Choroid plexus epithelial cell (primary cell): ENCODE data around the gene PRKACB.
"Not testable (repeated sequence)": the region's sequence is repeated elsewhere in the genome, so short reads cannot be mapped to it uniquely, and the experiment has no call there.

Experiments
- DNase-seq: peaks from one replicate; pipeline ENCODE4 v3.0.0-alpha.2; 2010; ENCODE audit warnings: low read depth
- H3K4me3 ChIP-seq: 2 replicates; pipeline ENCODE4 v1.5.1; 2011; ENCODE audit warnings: low read depth, mild to moderate bottlenecking, control low read depth, low read length, moderate library complexity
- CTCF ChIP-seq: conservative IDR thresholded peaks from 2 replicates; pipeline ENCODE4 v1.5.1; 2011; ENCODE audit warnings: low read depth, mild to moderate bottlenecking, control low read depth, inconsistent platforms, low read length, moderate library complexity

Gene PRKACB

GRCh38 chr1:84277343-84278059, 133.4 kb downstream of the PRKACB start:
- TF ChIP-seq CTCF = no peak

DNA sequence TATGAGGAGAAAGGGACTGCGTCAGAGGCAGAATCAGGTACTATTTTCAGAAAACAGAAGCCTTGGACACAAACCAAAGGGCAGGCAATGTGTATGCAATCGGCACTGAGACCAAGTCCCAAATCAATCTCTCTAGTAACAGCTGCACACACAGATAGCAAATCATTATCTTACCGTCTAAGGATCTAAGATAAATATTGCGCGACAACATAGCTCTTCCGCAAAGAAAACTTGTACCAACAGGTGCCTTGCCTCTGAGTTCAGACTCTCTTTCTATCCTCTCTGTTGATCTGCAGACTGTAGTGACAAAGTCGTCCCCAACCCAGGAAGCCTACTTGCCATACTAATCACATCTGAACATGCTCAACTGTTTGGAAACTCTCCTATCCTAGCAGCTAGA, 134.8 kb downstream of the PRKACB start:
- no peak for TF ChIP-seq CTCF
- DNase-seq = no peak

More at GRCh38 chr1:84277343-84278059, 133.4 kb downstream of the PRKACB start:
- DNase-seq = no peak
- no peak overlapping the region for H3K4me3 ChIP-seq

DNA sequence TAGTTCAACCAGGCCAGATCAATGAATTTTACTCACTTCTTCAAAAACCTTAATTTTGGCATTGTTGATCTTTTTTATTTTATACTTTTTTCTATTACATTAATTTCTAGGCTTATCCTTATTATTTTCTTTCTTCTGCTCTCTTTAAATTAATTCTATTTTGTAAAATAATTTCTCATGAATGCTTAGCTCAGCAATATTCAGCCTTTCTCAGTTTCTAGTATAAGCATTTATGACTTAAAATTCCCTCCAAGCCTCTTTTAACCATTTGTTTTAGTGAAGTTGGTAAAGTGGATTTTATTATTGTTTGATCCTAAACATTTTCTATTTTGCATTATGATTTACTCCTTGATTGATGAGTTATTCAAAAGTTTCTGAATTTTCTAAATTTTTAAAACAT, 136.8 kb downstream of the PRKACB start:
- no peak overlapping the region for H3K4me3 ChIP-seq
- no peak for TF ChIP-seq CTCF
- no peak for DNase-seq

More for the DNA sequence above, 134.8 kb downstream of the PRKACB start:
- H3K4me3 ChIP-seq = no peak overlapping the region

DNA sequence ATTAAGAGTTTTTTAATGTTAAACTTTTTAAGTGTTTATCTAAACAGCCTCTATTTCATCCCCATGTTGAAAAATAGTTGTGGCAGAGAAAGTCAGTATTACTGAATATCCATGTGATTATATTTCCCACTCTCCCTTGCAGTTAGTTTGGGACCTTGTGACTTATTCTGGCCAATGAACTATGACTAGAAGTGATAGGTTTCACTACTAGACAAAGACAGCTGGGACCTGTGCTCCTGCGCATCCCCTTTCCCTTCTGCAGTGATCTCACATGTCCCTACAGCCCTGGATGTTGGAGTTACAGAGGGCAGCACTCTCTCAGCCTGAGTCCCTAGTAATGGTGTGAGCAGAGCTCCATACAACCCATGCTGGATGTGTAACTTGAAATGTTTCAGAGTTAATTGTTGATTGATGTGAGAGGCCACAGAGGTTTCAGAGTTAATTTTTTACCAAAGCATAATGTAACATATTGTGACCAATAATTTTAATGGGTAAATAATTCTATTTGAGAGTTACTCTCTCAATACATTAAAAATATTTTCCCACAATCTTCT, 138.8 kb downstream of the PRKACB start:
- no peak for TF ChIP-seq CTCF
- no peak overlapping the region for H3K4me3 ChIP-seq
- DNase-seq = no peak

DNA sequence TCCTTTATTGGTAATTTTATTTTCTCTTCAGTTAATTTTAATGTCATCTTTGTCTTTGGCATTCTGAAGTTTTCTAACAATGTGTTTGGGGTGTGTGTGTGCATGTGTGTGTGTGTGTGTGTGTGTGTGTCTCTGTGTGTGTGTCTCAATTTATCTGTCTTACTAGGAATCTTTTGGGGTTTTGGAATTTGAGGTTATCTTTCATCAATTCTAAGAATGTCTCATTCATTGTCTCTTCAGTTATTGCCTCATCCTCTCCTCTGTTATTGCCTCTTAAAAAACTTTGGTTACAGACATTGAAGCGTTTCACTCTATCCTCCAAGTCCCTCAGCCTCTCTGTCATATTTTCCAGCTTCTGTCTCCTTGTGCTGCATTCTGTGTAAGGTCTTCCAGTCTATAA, 139.3 kb downstream of the PRKACB start:
- H3K4me3 ChIP-seq = no peak overlapping the region
- DNase-seq = peak; percentile 51
- no peak for TF ChIP-seq CTCF

DNA sequence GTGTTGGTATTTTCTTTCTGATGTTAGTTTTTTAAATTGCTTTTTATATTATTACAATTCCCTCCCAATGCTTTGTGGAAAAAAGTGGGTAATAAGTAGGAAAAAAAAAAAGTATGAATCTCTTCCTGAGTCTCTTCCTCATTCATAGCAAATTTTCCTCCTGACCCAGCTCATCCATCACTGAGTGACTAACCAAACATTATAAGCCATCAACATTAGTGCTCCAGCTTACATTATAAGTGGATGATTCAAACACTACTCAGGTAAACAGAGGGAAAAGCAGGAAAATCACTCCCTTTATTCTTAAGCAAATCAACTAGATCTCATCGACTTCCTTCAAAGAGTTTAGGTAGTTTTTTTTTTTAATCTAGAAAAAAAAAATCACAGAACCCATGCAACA, 142.0 kb downstream of the PRKACB start:
- no peak for TF ChIP-seq CTCF
- DNase-seq = no peak
- no peak overlapping the region for H3K4me3 ChIP-seq

GRCh38 chr1:84287389-84287788, 143.3 kb downstream of the PRKACB start:
- DNase-seq, H3K4me3 ChIP-seq: not testable (repeated sequence)
